H1 (cell line): ENCODE data around the gene AFAP1L1. TPM values are rescaled to one million over a fixed set of nuclear protein-coding genes. Genes with fewer than 3 reads are reported as not detected.

ENCODE experiments used
- CTCF ChIA-PET: fragments of 300-600 bp; sonication (Branson Sonifier 250); formaldehyde crosslinking; loops from one replicate; lab custom pipeline; 2021; ENCODE audit not compliant: partially characterized antibody; lab: Charles Lee
- POLR2A ChIA-PET: fragments of 300-600 bp; sonication (Branson Sonifier 250); formaldehyde crosslinking; loops from one replicate; lab custom pipeline; 2021; ENCODE audit warnings: inconsistent platforms; ENCODE audit not compliant: partially characterized antibody; lab: Charles Lee
- DNase-seq, 2 experiments: peaks; one replicate each; pipeline versions ENCODE4 v3.0.0 to v3.0.0-alpha.2; 2010 to 2022; ENCODE audit warnings: low spot score in 2 of 2, low read depth in 1 of 2, mixed read lengths in 1 of 2
- FAIRE-seq: peaks from 2 replicates; lab custom pipeline; 2011; peaks lifted over from hg19 to GRCh38; lab: Jason Lieb, UNC
- H2AFZ ChIP-seq: 2 replicates; pipeline ENCODE4 v1.8.1; 2012; ENCODE audit warnings: low read length, inconsistent platforms
- H2AK5ac ChIP-seq: 2 replicates; pipeline ENCODE4 v1.6.1; 2013; ENCODE audit warnings: low read depth, low read length
- H2BK120ac ChIP-seq: replicated peaks from 2 replicates; pipeline ENCODE3; 2013; ENCODE audit warnings: low read depth, low read length, inconsistent platforms
- H2BK12ac ChIP-seq: 2 replicates; pipeline ENCODE4 v1.6.1; 2013; ENCODE audit warnings: low read depth, low read length
- H2BK15ac ChIP-seq: 2 replicates; pipeline ENCODE4 v1.6.1; 2013; ENCODE audit warnings: low read length
- H2BK20ac ChIP-seq: 2 replicates; pipeline ENCODE4 v1.6.1; 2013; ENCODE audit warnings: low read length
- H2BK5ac ChIP-seq: 2 replicates; pipeline ENCODE4 v1.6.1; 2013; ENCODE audit warnings: low read depth, low read length
- H3K14ac ChIP-seq: 2 replicates; pipeline ENCODE4 v1.6.1; 2013; ENCODE audit warnings: inconsistent platforms; ENCODE audit not compliant: insufficient read length
- H3K18ac ChIP-seq: 2 replicates; pipeline ENCODE4 v1.6.1; 2013; ENCODE audit warnings: low read length; ENCODE audit errors: extremely low read depth
- H3K23ac ChIP-seq: 2 replicates; pipeline ENCODE4 v1.6.1; 2013; ENCODE audit warnings: inconsistent platforms; ENCODE audit not compliant: insufficient read length
- H3K23me2 ChIP-seq: 2 replicates; pipeline ENCODE4 v1.6.1; 2013; ENCODE audit warnings: low read depth, low read length
- H3K27ac ChIP-seq: 2 replicates; pipeline ENCODE4 v1.6.1; 2011; ENCODE audit warnings: low read depth, low read length, inconsistent platforms
- H3K27me3 ChIP-seq, 4 experiments: replicated peaks in 1 of 4; 1 replicate in 1 of 4; 2 replicates in 3 of 4; pipeline versions ENCODE4 v1.6.1 to v1.8.1; 2011 to 2013; ENCODE audit warnings: low read length in 3 of 4, mild to moderate bottlenecking in 3 of 4, inconsistent platforms in 2 of 4, mixed read lengths in 2 of 4, moderate library complexity in 1 of 4; ENCODE audit not compliant: control insufficient read depth in 3 of 4, insufficient read depth in 3 of 4; ENCODE audit errors: extremely low read depth in 1 of 4
- H3K36me3 ChIP-seq, 4 experiments: 2 replicates each; pipeline versions ENCODE4 v1.6.1 to v1.8.1; 2011 to 2013; ENCODE audit warnings: mild to moderate bottlenecking in 4 of 4, low read length in 3 of 4, moderate library complexity in 2 of 4, control low read depth in 1 of 4, inconsistent platforms in 1 of 4; ENCODE audit not compliant: insufficient read depth in 4 of 4, control insufficient read depth in 2 of 4
- H3K4ac ChIP-seq: replicated peaks from 2 replicates; pipeline ENCODE3; 2013; ENCODE audit warnings: low read length, low read depth, mixed read lengths, inconsistent platforms; ENCODE audit not compliant: insufficient read length
- H3K4me1 ChIP-seq, 4 experiments: replicated peaks in 1 of 4; 1 replicate in 1 of 4; 2 replicates in 3 of 4; pipeline versions ENCODE4 v1.6.1 to v1.8.1; 2011 to 2013; ENCODE audit warnings: low read length in 3 of 4, inconsistent platforms in 2 of 4, mixed read lengths in 1 of 4; ENCODE audit not compliant: insufficient read depth in 4 of 4, control insufficient read depth in 3 of 4
- H3K4me2 ChIP-seq, 2 experiments: 2 replicates each; pipeline versions ENCODE4 v1.6.1 to v1.8.1; 2011 to 2013; ENCODE audit warnings: low read depth in 2 of 2, low read length in 2 of 2, control low read depth in 1 of 2, inconsistent platforms in 1 of 2, mild to moderate bottlenecking in 1 of 2; ENCODE audit not compliant: insufficient read depth in 1 of 2
- H3K4me3 ChIP-seq, 4 experiments: fragments of 200-600, 300-600 bp in 1 of 4; sonication (generic), shearing (Covaris generic), sonication (Bioruptor Twin) in 1 of 4; 2 replicates each; pipeline versions ENCODE4 v1.5.1 to v1.8.1; 2011 to 2016; ENCODE audit warnings: low read length in 4 of 4, low read depth in 3 of 4, control low read depth in 2 of 4, inconsistent platforms in 2 of 4, mild to moderate bottlenecking in 2 of 4, mixed read lengths in 1 of 4, moderate library complexity in 1 of 4; ENCODE audit not compliant: insufficient read depth in 2 of 4; ENCODE audit errors: extremely low read depth in 1 of 4
- H3K56ac ChIP-seq: replicated peaks from 2 replicates; pipeline ENCODE3; 2013; ENCODE audit warnings: low read depth, mild to moderate bottlenecking, mixed read lengths, low read length, inconsistent platforms; ENCODE audit not compliant: insufficient read length
- H3K79me1 ChIP-seq: 2 replicates; pipeline ENCODE4 v1.6.1; 2013; ENCODE audit warnings: low read depth, low read length, control low read depth
- H3K79me2 ChIP-seq, 2 experiments: 2 replicates each; pipeline versions ENCODE4 v1.6.1 to v1.8.1; 2012 to 2013; ENCODE audit warnings: low read length in 2 of 2, mild to moderate bottlenecking in 2 of 2, inconsistent platforms in 1 of 2; ENCODE audit not compliant: insufficient read depth in 2 of 2, control insufficient read depth in 1 of 2
- H3K9ac ChIP-seq, 4 experiments: replicated peaks in 1 of 4; 1 replicate in 1 of 4; 2 replicates in 3 of 4; pipeline versions ENCODE4 v1.6.1 to v1.8.1; 2011 to 2013; ENCODE audit warnings: low read depth in 3 of 4, low read length in 3 of 4, control low read depth in 2 of 4, mild to moderate bottlenecking in 2 of 4, moderate library complexity in 2 of 4, inconsistent platforms in 1 of 4; ENCODE audit errors: extremely low read depth in 1 of 4
- H3K9me3 ChIP-seq, 2 experiments: 2 replicates each; pipeline versions ENCODE4 v1.6.1 to v1.8.1; 2012 to 2013; ENCODE audit warnings: mild to moderate bottlenecking in 2 of 2, moderate library complexity in 2 of 2, control low read depth in 1 of 2, inconsistent platforms in 1 of 2, low read depth in 1 of 2, low read length in 1 of 2, mixed read lengths in 1 of 2; ENCODE audit not compliant: insufficient read depth in 2 of 2
- H4K20me1 ChIP-seq, 2 experiments: replicated peaks in 1 of 2; 2 replicates each; pipeline versions ENCODE3 to v1.8.1; 2011 to 2013; ENCODE audit warnings: inconsistent platforms in 2 of 2, low read length in 2 of 2, mild to moderate bottlenecking in 1 of 2; ENCODE audit not compliant: insufficient read depth in 2 of 2, control insufficient read depth in 1 of 2
- H4K5ac ChIP-seq: 2 replicates; pipeline ENCODE4 v1.6.1; 2013; ENCODE audit warnings: low read length, low read depth, mixed read lengths, inconsistent platforms; ENCODE audit not compliant: insufficient read length
- H4K8ac ChIP-seq: 2 replicates; pipeline ENCODE4 v1.8.0; 2013; ENCODE audit warnings: mild to moderate bottlenecking, moderate library complexity, low read length, inconsistent platforms; ENCODE audit not compliant: insufficient read depth; ENCODE audit errors: extremely low read depth
- H4K91ac ChIP-seq: replicated peaks from 2 replicates; pipeline ENCODE3; 2013; ENCODE audit warnings: low read length, mixed read lengths, inconsistent platforms; ENCODE audit not compliant: insufficient read length
- CEBPB ChIP-seq: IDR thresholded peaks from 2 replicates; pipeline ENCODE4 v1.6.1; 2012; ENCODE audit warnings: low read depth, low read length
- CTBP2 ChIP-seq: IDR thresholded peaks from 2 replicates; pipeline ENCODE4 v1.7.0; 2011; ENCODE audit warnings: borderline replicate concordance, mild to moderate bottlenecking, moderate library complexity, mixed read lengths, low read length; ENCODE audit not compliant: insufficient read depth, insufficient read length
- HDAC2 ChIP-seq, 2 experiments: fragments of 300-600 bp in 1 of 2; sonication (generic) in 1 of 2; IDR thresholded peaks; 2 replicates each; pipeline ENCODE4 v1.6.1; 2011 to 2012; ENCODE audit warnings: low read depth in 2 of 2, low read length in 2 of 2, mild to moderate bottlenecking in 2 of 2, moderate library complexity in 2 of 2, borderline replicate concordance in 1 of 2, inconsistent platforms in 1 of 2
- HDAC6 ChIP-seq: IDR thresholded peaks from one replicate; pipeline ENCODE4 v1.7.1; 2012; ENCODE audit warnings: low read depth, mild to moderate bottlenecking, inconsistent platforms, low read length, moderate library complexity
- POU5F1 ChIP-seq: IDR thresholded peaks from 2 replicates; pipeline ENCODE4 v1.6.1; 2011; ENCODE audit warnings: low read depth, mild to moderate bottlenecking, low read length, moderate library complexity
- SRF ChIP-seq: IDR thresholded peaks from 2 replicates; pipeline ENCODE4 v1.6.1; 2011; ENCODE audit warnings: mild to moderate bottlenecking, low read depth, low read length, moderate library complexity
- TCF12 ChIP-seq: IDR thresholded peaks from 2 replicates; pipeline ENCODE4 v1.6.1; 2011; ENCODE audit warnings: low read depth, mild to moderate bottlenecking, low read length
- WGBS, 2 experiments: shearing (Covaris generic) in 1 of 2; methylation state at CpG; one replicate each; pipeline versions ENCODE4 v1.1.6 to v1.1.7; 2013 to 2015; ENCODE audit warnings: low lambda C conversion rate in 2 of 2, mixed read lengths in 2 of 2, inconsistent platforms in 1 of 2, low coverage in 1 of 2, missing lambda C conversion rate in 1 of 2; ENCODE audit not compliant: insufficient replicate concordance in 2 of 2, insufficient coverage in 1 of 2, insufficient read length in 1 of 2; ENCODE audit errors: extremely low coverage in 1 of 2, missing lambda C conversion rate in 1 of 2; 5-methylcytosine and 5-hydroxymethylcytosine counted together
- polyA plus RNA-seq, 7 experiments: library from polyadenylated mRNA; depleted of rRNA in 3 of 7; stranded (reverse) in 5 of 7; unstranded in 2 of 7; fragments of >200 nt in 5 of 7; fragments of 200-250 nt in 2 of 7; gene quantifications; 1 replicate in 5 of 7; 2 replicates in 1 of 7; 4 replicates in 1 of 7; pipeline versions ENCODE4 v1.2.1 to v1.2.3, GENCODE V29; 2011 to 2013; ENCODE audit warnings: missing spikeins in 2 of 7, mixed read lengths in 2 of 7
- total RNA-seq: library from RNA; stranded (reverse); fragmentation: NEBNext Ultra II Directional; extraction: Animal tissue kit (Norgen Biotek cat#: 25700); gene quantifications from 2 replicates; pipeline ENCODE4 v1.2.1, GENCODE V29; 2021

The AFAP1L1 gene
- total and polyA plus RNA-seq, 2 of the 8 experiments (the other 6 are each of a cell fraction or from before 2014, with no cell fraction given): 0.79 to 4.7 TPM

GRCh38 chr5:149277801-149278200, 6.1 kb downstream of the AFAP1L1 start:
- TF ChIP-seq CEBPB (no peak), TCF12 (no peak), HDAC2 (IDR thresholded peaks at IDR 0.05; ENCODE audit: borderline replicate concordance in 1 of 2, low read depth in 2 of 2, low read length in 2 of 2) (no peak), POU5F1 (no peak), HDAC6 (no peak), SRF (no peak), CTBP2 (no peak)
- no peak overlapping the region for H2AK5ac ChIP-seq

More at GRCh38 chr5:149277801-149278200, 6.1 kb downstream of the AFAP1L1 start:
- Histone ChIP-seq H3K14ac (no peak overlapping the region), H3K36me3 (no peaks in the 10 kb centered on the region; a peak in 1 of 8 replicates), H3K27me3 (peaks cover 2 to 11% (median 7%) of the 10 kb centered on the region in 4 experiments), H3K4ac (no peak overlapping the region), H2BK20ac (no peak overlapping the region), H3K56ac (no peak overlapping the region), H4K8ac (no peak overlapping the region), H2BK120ac (no peak overlapping the region), H3K4me1 (peaks cover 5 to 8% (median 7%) of the 10 kb centered on the region in 4 experiments; a peak in 5 of 7 replicates), H3K79me1 (no peaks in the 10 kb centered on the region), H3K23me2 (0 out of 2 replicates have a peak, but pooled peaks cover 2% of the 10 kb centered on the region), H3K27ac (no peak overlapping the region), H3K9ac (no peak overlapping the region), H3K4me2 (no peak overlapping the region), H2BK5ac (no peak overlapping the region), H4K91ac (no peak overlapping the region), H3K79me2 (no peaks in the 10 kb centered on the region), H2AFZ (no peak overlapping the region), H3K23ac (no peak overlapping the region), H3K18ac (no peak overlapping the region), H3K9me3 (no peaks in the 10 kb centered on the region), H2BK12ac (no peak overlapping the region), H3K4me3 (no peak overlapping the region), H4K5ac (no peak overlapping the region), H2BK15ac (no peak overlapping the region), H4K20me1 (peaks cover 0 to 3% of the 10 kb centered on the region in 2 experiments)
- CTCF ChIA-PET: interaction anchor here (0.6 to 2.1 kb wide), 2 partner anchors 10 to 84 kb away, joined by 3 to 5 read pairs; no protein-coding TSS in a partner anchor
- DNase-seq (no peak), FAIRE-seq (no peak)
- 87% methylated on average over 4 of the region's 4 CpGs; no CpG with 5 or more reads in 1 of the 2 experiments for WGBS, 2 experiments
- POLR2A ChIA-PET: no interaction called here
